IMR-90 (cell line): ENCODE data around the gene PLCB3.

Experiments
- CEBPB ChIP-seq: IDR thresholded peaks from 2 replicates; pipeline ENCODE4 v1.6.1; 2012; ENCODE audit warnings: low read depth, low read length, improper control_type of control experiment
- CHD1 ChIP-seq: IDR thresholded peaks from 2 replicates; pipeline ENCODE4 v1.6.1; 2012; ENCODE audit warnings: low read depth, low read length, improper control_type of control experiment
- MAZ ChIP-seq: IDR thresholded peaks from 2 replicates; pipeline ENCODE4 v1.6.1; 2012; ENCODE audit warnings: low read depth, mild to moderate bottlenecking, low read length, improper control_type of control experiment, moderate library complexity, borderline replicate concordance
- POLR2A ChIP-seq: IDR thresholded peaks from 2 replicates; pipeline ENCODE4 v1.6.1; 2012; ENCODE audit warnings: mild to moderate bottlenecking, low read depth, low read length
- RAD21 ChIP-seq: IDR thresholded peaks from 2 replicates; pipeline ENCODE4 v1.6.1; 2012; ENCODE audit warnings: low read length, improper control_type of control experiment
- RCOR1 ChIP-seq: IDR thresholded peaks from 2 replicates; pipeline ENCODE4 v1.6.1; 2012; ENCODE audit warnings: mild to moderate bottlenecking, low read length, improper control_type of control experiment; ENCODE audit not compliant: insufficient replicate concordance
- TF ChIP-seq, protein P1 (sequence below): conservative IDR thresholded peaks from 2 replicates; pipeline ENCODE4 v1.5.1; 2012; ENCODE audit warnings: mild to moderate bottlenecking, low read depth, low read length, improper control_type of control experiment
- TF ChIP-seq, protein P2 (sequence below): fragments of 150-350 bp; IDR thresholded peaks from 2 replicates; pipeline ENCODE4 v1.6.1; 2016; ENCODE audit warnings: low read depth, mild to moderate bottlenecking, low read length, moderate library complexity, borderline replicate concordance
- TF ChIP-seq, protein P3 (sequence below): fragments of 150-350 bp; IDR thresholded peaks from 2 replicates; pipeline ENCODE4 v1.6.1; 2017; ENCODE audit warnings: mild to moderate bottlenecking, antibody characterized with exemption, low read length, low read depth

DNA sequence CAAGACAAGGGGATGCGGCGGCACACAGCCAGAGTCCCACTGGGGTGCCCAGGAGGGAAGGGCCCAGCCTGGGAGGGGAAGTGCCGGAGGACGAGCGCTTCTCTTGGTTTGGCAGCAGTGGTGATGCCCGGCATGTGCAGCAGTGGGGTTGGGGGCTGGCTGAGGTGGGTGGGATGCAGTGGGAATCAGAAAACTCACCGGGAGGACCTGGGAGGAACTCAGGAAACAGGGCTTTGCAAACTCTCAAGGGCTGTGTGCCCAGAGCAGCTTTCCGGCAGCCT lies 41.8 kb upstream of the PLCB3 start:
- TF ChIP-seq RCOR1, result no peak
- TF ChIP-seq, protein P1, sequence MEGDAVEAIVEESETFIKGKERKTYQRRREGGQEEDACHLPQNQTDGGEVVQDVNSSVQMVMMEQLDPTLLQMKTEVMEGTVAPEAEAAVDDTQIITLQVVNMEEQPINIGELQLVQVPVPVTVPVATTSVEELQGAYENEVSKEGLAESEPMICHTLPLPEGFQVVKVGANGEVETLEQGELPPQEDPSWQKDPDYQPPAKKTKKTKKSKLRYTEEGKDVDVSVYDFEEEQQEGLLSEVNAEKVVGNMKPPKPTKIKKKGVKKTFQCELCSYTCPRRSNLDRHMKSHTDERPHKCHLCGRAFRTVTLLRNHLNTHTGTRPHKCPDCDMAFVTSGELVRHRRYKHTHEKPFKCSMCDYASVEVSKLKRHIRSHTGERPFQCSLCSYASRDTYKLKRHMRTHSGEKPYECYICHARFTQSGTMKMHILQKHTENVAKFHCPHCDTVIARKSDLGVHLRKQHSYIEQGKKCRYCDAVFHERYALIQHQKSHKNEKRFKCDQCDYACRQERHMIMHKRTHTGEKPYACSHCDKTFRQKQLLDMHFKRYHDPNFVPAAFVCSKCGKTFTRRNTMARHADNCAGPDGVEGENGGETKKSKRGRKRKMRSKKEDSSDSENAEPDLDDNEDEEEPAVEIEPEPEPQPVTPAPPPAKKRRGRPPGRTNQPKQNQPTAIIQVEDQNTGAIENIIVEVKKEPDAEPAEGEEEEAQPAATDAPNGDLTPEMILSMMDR, result no peak
- TF ChIP-seq POLR2A, result no peak
- no peak for TF ChIP-seq MAZ
- TF ChIP-seq RAD21, result no peak
- TF ChIP-seq, protein P2, sequence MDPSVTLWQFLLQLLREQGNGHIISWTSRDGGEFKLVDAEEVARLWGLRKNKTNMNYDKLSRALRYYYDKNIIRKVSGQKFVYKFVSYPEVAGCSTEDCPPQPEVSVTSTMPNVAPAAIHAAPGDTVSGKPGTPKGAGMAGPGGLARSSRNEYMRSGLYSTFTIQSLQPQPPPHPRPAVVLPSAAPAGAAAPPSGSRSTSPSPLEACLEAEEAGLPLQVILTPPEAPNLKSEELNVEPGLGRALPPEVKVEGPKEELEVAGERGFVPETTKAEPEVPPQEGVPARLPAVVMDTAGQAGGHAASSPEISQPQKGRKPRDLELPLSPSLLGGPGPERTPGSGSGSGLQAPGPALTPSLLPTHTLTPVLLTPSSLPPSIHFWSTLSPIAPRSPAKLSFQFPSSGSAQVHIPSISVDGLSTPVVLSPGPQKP, result no peak
- TF ChIP-seq, protein P3, sequence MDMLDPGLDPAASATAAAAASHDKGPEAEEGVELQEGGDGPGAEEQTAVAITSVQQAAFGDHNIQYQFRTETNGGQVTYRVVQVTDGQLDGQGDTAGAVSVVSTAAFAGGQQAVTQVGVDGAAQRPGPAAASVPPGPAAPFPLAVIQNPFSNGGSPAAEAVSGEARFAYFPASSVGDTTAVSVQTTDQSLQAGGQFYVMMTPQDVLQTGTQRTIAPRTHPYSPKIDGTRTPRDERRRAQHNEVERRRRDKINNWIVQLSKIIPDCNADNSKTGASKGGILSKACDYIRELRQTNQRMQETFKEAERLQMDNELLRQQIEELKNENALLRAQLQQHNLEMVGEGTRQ, result no peak
- TF ChIP-seq CHD1, result no peak
- TF ChIP-seq CEBPB, result no peak
